COLO668 (cell line): ENCODE data around the gene ABCG2.
"Not testable (repeated sequence)": the region's sequence is repeated elsewhere in the genome, so short reads cannot be mapped to it uniquely, and the experiment has no call there.

Experiments
- DNase-seq: peaks from one replicate; lab custom pipeline; 2025; ENCODE audit not compliant: unreplicated experiment; lab: John Stamatoyannopoulos, UW

Gene ABCG2

GRCh38 chr4:88119943-88120342 is 38.5 kb downstream of the ABCG2 start:
- DNase-seq: no peak

- no peak for DNase-seq
These were observed 42.9 kb downstream of the ABCG2 start for GRCh38 chr4:88115587-88115986.

GRCh38 chr4:88112856-88113255 is 45.6 kb downstream of the ABCG2 start:
- DNase-seq: no peak

GRCh38 chr4:88110826-88111225 is 47.6 kb downstream of the ABCG2 start:
- no peak for DNase-seq

- DNase-seq: no peak
These were observed 49.1 kb downstream of the ABCG2 start for GRCh38 chr4:88109123-88109881.

- no peak for DNase-seq
These were observed 49.7 kb downstream of the ABCG2 start for GRCh38 chr4:88108747-88109122.

GRCh38 chr4:88108108-88108465 is 50.4 kb downstream of the ABCG2 start:
- DNase-seq: not testable (repeated sequence)

GRCh38 chr4:88107406-88108107 is 50.9 kb downstream of the ABCG2 start:
- DNase-seq: no peak

- DNase-seq: no peak
These were observed 52.2 kb downstream of the ABCG2 start for GRCh38 chr4:88106205-88106604.

GRCh38 chr4:88104902-88105610 is 53.4 kb downstream of the ABCG2 start:
- DNase-seq: no peak

GRCh38 chr4:88102026-88102425 is 56.4 kb downstream of the ABCG2 start:
- DNase-seq: no peak

GRCh38 chr4:88101165-88101564 is 57.3 kb downstream of the ABCG2 start:
- DNase-seq: no peak

GRCh38 chr4:88098993-88099752 is 59.3 kb downstream of the ABCG2 start:
- no peak for DNase-seq

GRCh38 chr4:88097781-88098180 is 60.7 kb downstream of the ABCG2 start:
- DNase-seq: no peak

- no peak for DNase-seq
These were observed 61.1 kb downstream of the ABCG2 start for GRCh38 chr4:88097301-88097700.

- DNase-seq: no peak
These were observed 64.6 kb downstream of the ABCG2 start for GRCh38 chr4:88093874-88094273.

GRCh38 chr4:88091378-88091777 is 67.1 kb downstream of the ABCG2 start:
- DNase-seq: no peak

- DNase-seq: no peak
These were observed 67.5 kb downstream of the ABCG2 start for GRCh38 chr4:88090898-88091297.

GRCh38 chr4:88087004-88087403 is 71.4 kb downstream of the ABCG2 start:
- DNase-seq: no peak

- DNase-seq: no peak
These were observed 77.8 kb downstream of the ABCG2 start for GRCh38 chr4:88080626-88081025.

GRCh38 chr4:88078579-88078978 is 79.9 kb downstream of the ABCG2 start:
- no peak for DNase-seq
